Measurements from ENCODE around the gene TRIM54. TPM values are rescaled to one million over a fixed set of nuclear protein-coding genes. Genes with fewer than 3 reads are reported as not detected.
A peak's percentile ranks its signal among the peaks of the same experiment; 100 is the strongest.

The TRIM54 gene
- total RNA-seq, 1 experiment from 2014 or later: 3.3 TPM

DNA sequence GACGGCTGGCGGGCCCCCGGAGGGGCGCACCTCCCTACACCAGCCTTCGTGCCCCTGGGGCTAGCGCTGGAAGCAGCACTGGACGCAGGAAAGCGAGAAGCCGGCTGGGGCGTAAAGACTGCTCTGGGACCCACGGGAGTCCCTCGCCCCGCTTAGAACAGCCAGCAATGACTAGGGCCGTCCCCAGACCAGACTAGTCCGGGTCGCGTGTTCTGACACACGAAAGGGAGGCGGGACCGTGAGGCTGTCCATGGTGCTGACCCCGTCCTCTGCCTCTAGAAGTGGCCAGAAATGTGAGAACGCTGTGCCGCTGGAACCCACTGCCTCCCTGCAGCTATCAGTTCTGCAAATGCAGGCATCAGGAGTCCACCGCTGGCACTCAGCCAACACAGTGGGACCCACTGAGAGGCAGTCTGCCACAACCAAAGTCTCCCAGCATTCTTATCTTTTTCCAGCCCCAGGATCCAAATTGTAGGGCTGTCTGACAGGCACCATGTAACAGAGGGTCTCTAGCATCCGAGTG, 26.2 kb downstream of the TRIM54 start, which contains the start of gene UCN (continued):
- TF ChIP-seq, protein P1, sequence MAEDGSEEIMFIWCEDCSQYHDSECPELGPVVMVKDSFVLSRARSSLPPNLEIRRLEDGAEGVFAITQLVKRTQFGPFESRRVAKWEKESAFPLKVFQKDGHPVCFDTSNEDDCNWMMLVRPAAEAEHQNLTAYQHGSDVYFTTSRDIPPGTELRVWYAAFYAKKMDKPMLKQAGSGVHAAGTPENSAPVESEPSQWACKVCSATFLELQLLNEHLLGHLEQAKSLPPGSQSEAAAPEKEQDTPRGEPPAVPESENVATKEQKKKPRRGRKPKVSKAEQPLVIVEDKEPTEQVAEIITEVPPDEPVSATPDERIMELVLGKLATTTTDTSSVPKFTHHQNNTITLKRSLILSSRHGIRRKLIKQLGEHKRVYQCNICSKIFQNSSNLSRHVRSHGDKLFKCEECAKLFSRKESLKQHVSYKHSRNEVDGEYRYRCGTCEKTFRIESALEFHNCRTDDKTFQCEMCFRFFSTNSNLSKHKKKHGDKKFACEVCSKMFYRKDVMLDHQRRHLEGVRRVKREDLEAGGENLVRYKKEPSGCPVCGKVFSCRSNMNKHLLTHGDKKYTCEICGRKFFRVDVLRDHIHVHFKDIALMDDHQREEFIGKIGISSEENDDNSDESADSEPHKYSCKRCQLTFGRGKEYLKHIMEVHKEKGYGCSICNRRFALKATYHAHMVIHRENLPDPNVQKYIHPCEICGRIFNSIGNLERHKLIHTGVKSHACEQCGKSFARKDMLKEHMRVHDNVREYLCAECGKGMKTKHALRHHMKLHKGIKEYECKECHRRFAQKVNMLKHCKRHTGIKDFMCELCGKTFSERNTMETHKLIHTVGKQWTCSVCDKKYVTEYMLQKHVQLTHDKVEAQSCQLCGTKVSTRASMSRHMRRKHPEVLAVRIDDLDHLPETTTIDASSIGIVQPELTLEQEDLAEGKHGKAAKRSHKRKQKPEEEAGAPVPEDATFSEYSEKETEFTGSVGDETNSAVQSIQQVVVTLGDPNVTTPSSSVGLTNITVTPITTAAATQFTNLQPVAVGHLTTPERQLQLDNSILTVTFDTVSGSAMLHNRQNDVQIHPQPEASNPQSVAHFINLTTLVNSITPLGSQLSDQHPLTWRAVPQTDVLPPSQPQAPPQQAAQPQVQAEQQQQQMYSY (CRISPR knock-in tag; IDR thresholded peaks at IDR 0.05): no peak
- TF ChIP-seq, protein P2, sequence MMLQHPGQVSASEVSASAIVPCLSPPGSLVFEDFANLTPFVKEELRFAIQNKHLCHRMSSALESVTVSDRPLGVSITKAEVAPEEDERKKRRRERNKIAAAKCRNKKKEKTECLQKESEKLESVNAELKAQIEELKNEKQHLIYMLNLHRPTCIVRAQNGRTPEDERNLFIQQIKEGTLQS (CRISPR knock-in tag; conservative IDR thresholded peaks at IDR 0.05): 0 out of 2 replicates have a peak, but pooled peaks have one; percentile 48
- peak; percentile 88 for TF ChIP-seq ESRRA (CRISPR knock-in tag; IDR thresholded peaks at IDR 0.05; ENCODE audit: borderline replicate concordance)
- peak; percentile 62; the same call in 1 of the 2 replicates for TF ChIP-seq TEAD4 (CRISPR knock-in tag; IDR thresholded peaks at IDR 0.05)
- no peak for TF ChIP-seq NR1H2 (CRISPR knock-in tag; IDR thresholded peaks at IDR 0.05)
- TF ChIP-seq, protein P3, sequence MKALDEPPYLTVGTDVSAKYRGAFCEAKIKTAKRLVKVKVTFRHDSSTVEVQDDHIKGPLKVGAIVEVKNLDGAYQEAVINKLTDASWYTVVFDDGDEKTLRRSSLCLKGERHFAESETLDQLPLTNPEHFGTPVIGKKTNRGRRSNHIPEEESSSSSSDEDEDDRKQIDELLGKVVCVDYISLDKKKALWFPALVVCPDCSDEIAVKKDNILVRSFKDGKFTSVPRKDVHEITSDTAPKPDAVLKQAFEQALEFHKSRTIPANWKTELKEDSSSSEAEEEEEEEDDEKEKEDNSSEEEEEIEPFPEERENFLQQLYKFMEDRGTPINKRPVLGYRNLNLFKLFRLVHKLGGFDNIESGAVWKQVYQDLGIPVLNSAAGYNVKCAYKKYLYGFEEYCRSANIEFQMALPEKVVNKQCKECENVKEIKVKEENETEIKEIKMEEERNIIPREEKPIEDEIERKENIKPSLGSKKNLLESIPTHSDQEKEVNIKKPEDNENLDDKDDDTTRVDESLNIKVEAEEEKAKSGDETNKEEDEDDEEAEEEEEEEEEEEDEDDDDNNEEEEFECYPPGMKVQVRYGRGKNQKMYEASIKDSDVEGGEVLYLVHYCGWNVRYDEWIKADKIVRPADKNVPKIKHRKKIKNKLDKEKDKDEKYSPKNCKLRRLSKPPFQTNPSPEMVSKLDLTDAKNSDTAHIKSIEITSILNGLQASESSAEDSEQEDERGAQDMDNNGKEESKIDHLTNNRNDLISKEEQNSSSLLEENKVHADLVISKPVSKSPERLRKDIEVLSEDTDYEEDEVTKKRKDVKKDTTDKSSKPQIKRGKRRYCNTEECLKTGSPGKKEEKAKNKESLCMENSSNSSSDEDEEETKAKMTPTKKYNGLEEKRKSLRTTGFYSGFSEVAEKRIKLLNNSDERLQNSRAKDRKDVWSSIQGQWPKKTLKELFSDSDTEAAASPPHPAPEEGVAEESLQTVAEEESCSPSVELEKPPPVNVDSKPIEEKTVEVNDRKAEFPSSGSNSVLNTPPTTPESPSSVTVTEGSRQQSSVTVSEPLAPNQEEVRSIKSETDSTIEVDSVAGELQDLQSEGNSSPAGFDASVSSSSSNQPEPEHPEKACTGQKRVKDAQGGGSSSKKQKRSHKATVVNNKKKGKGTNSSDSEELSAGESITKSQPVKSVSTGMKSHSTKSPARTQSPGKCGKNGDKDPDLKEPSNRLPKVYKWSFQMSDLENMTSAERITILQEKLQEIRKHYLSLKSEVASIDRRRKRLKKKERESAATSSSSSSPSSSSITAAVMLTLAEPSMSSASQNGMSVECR (CRISPR knock-in tag; IDR thresholded peaks at IDR 0.05; ENCODE audit: borderline replicate concordance): peak; percentile 86; the same call in 1 of the 2 replicates
- TF ChIP-seq, protein P4, sequence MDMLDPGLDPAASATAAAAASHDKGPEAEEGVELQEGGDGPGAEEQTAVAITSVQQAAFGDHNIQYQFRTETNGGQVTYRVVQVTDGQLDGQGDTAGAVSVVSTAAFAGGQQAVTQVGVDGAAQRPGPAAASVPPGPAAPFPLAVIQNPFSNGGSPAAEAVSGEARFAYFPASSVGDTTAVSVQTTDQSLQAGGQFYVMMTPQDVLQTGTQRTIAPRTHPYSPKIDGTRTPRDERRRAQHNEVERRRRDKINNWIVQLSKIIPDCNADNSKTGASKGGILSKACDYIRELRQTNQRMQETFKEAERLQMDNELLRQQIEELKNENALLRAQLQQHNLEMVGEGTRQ (CRISPR knock-in tag; IDR thresholded peaks at IDR 0.05): 0 out of 2 replicates have a peak, but pooled peaks have one; percentile 5
- TF ChIP-seq ETV6 (CRISPR knock-in tag; IDR thresholded peaks at IDR 0.05): peak; percentile 76; the same call in 1 of the 2 replicates
- TF ChIP-seq IRF2 (CRISPR knock-in tag; IDR thresholded peaks at IDR 0.05; ENCODE audit: borderline replicate concordance, low read depth): 0 out of 2 replicates have a peak, but pooled peaks have one; percentile 66
- no peak for TF ChIP-seq KAT7 (CRISPR knock-in tag; IDR thresholded peaks at IDR 0.05; ENCODE audit: borderline replicate concordance)
- TF ChIP-seq, protein P5, sequence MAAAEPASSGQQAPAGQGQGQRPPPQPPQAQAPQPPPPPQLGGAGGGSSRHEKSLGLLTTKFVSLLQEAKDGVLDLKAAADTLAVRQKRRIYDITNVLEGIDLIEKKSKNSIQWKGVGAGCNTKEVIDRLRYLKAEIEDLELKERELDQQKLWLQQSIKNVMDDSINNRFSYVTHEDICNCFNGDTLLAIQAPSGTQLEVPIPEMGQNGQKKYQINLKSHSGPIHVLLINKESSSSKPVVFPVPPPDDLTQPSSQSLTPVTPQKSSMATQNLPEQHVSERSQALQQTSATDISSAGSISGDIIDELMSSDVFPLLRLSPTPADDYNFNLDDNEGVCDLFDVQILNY (CRISPR knock-in tag; IDR thresholded peaks at IDR 0.05): 0 out of 2 replicates have a peak, but pooled peaks have one; percentile 43
- no peak for TF ChIP-seq FOXJ3 (CRISPR knock-in tag; IDR thresholded peaks at IDR 0.05; ENCODE audit: borderline replicate concordance)
- TF ChIP-seq, protein P6, sequence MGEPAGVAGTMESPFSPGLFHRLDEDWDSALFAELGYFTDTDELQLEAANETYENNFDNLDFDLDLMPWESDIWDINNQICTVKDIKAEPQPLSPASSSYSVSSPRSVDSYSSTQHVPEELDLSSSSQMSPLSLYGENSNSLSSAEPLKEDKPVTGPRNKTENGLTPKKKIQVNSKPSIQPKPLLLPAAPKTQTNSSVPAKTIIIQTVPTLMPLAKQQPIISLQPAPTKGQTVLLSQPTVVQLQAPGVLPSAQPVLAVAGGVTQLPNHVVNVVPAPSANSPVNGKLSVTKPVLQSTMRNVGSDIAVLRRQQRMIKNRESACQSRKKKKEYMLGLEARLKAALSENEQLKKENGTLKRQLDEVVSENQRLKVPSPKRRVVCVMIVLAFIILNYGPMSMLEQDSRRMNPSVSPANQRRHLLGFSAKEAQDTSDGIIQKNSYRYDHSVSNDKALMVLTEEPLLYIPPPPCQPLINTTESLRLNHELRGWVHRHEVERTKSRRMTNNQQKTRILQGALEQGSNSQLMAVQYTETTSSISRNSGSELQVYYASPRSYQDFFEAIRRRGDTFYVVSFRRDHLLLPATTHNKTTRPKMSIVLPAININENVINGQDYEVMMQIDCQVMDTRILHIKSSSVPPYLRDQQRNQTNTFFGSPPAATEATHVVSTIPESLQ (CRISPR knock-in tag; IDR thresholded peaks at IDR 0.05): no peak
- TF ChIP-seq, protein P7, sequence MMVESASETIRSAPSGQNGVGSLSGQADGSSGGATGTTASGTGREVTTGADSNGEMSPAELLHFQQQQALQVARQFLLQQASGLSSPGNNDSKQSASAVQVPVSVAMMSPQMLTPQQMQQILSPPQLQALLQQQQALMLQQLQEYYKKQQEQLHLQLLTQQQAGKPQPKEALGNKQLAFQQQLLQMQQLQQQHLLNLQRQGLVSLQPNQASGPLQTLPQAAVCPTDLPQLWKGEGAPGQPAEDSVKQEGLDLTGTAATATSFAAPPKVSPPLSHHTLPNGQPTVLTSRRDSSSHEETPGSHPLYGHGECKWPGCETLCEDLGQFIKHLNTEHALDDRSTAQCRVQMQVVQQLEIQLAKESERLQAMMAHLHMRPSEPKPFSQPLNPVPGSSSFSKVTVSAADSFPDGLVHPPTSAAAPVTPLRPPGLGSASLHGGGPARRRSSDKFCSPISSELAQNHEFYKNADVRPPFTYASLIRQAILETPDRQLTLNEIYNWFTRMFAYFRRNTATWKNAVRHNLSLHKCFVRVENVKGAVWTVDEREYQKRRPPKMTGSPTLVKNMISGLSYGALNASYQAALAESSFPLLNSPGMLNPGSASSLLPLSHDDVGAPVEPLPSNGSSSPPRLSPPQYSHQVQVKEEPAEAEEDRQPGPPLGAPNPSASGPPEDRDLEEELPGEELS (CRISPR knock-in tag; IDR thresholded peaks at IDR 0.05): peak; percentile 83; the same call in 1 of the 2 replicates
- TF ChIP-seq, protein P8, sequence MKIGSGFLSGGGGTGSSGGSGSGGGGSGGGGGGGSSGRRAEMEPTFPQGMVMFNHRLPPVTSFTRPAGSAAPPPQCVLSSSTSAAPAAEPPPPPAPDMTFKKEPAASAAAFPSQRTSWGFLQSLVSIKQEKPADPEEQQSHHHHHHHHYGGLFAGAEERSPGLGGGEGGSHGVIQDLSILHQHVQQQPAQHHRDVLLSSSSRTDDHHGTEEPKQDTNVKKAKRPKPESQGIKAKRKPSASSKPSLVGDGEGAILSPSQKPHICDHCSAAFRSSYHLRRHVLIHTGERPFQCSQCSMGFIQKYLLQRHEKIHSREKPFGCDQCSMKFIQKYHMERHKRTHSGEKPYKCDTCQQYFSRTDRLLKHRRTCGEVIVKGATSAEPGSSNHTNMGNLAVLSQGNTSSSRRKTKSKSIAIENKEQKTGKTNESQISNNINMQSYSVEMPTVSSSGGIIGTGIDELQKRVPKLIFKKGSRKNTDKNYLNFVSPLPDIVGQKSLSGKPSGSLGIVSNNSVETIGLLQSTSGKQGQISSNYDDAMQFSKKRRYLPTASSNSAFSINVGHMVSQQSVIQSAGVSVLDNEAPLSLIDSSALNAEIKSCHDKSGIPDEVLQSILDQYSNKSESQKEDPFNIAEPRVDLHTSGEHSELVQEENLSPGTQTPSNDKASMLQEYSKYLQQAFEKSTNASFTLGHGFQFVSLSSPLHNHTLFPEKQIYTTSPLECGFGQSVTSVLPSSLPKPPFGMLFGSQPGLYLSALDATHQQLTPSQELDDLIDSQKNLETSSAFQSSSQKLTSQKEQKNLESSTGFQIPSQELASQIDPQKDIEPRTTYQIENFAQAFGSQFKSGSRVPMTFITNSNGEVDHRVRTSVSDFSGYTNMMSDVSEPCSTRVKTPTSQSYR (CRISPR knock-in tag; IDR thresholded peaks at IDR 0.05): peak; percentile 83; the same call in 1 of the 2 replicates
- TF ChIP-seq, protein P9, sequence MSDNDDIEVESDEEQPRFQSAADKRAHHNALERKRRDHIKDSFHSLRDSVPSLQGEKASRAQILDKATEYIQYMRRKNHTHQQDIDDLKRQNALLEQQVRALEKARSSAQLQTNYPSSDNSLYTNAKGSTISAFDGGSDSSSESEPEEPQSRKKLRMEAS (CRISPR knock-in tag; IDR thresholded peaks at IDR 0.05): peak; percentile 74; the same call in 1 of the 2 replicates
- peak; percentile 55; the same call in 1 of the 2 replicates for TF ChIP-seq CREM (CRISPR knock-in tag; IDR thresholded peaks at IDR 0.05)
- no peak for TF ChIP-seq GRHL2 (CRISPR knock-in tag; IDR thresholded peaks at IDR 0.05; ENCODE audit: insufficient replicate concordance, severe bottlenecking)
- 0 out of 2 replicates have a peak, but pooled peaks have one; percentile 61 for TF ChIP-seq TCF7 (CRISPR knock-in tag; IDR thresholded peaks at IDR 0.05; ENCODE audit: low read depth)
- TF ChIP-seq SMAD4 (CRISPR knock-in tag; IDR thresholded peaks at IDR 0.05): peak; percentile 83; the same call in 1 of the 2 replicates
